Activated T-cell treated with anti-CD3 and anti-CD28 coated beads for 1 hour (primary cell): ENCODE data around the gene COMP.

Source experiments
- DNase-seq: peaks from one replicate; pipeline ENCODE4 v3.0.0-alpha.2; 2020; ENCODE audit warnings: low read depth

The COMP gene

GRCh38 chr19:18768997-18769891, 21.9 kb downstream of the COMP start:
- no peak for DNase-seq

GRCh38 chr19:18768046-18768771, 22.9 kb downstream of the COMP start:
- no peak for DNase-seq

GRCh38 chr19:18765224-18765623, 25.9 kb downstream of the COMP start:
- no peak for DNase-seq

GRCh38 chr19:18764591-18765051, 26.5 kb downstream of the COMP start:
- DNase-seq, result no peak

GRCh38 chr19:18763674-18764590, 27.2 kb downstream of the COMP start:
- no peak for DNase-seq

GRCh38 chr19:18762125-18763023, 28.7 kb downstream of the COMP start:
- no peak for DNase-seq

- no peak for DNase-seq
These were observed 29.5 kb downstream of the COMP start for GRCh38 chr19:18761531-18762110.

- no peak for DNase-seq
These were observed 30.4 kb downstream of the COMP start for GRCh38 chr19:18760440-18761383.

GRCh38 chr19:18759995-18760426, 31.1 kb downstream of the COMP start:
- DNase-seq, result no peak

- no peak for DNase-seq
These were observed 31.7 kb downstream of the COMP start for GRCh38 chr19:18759304-18759994.

GRCh38 chr19:18756896-18757295, 34.2 kb downstream of the COMP start:
- DNase-seq, result no peak

- DNase-seq, result no peak
These were observed 36.6 kb downstream of the COMP start for GRCh38 chr19:18754501-18754900.

- DNase-seq, result no peak
These were observed 39.5 kb downstream of the COMP start for GRCh38 chr19:18751571-18751970.

- no peak for DNase-seq
These were observed 40.7 kb downstream of the COMP start for GRCh38 chr19:18750295-18750970.

GRCh38 chr19:18749362-18750231, 41.5 kb downstream of the COMP start:
- DNase-seq, result no peak

GRCh38 chr19:18746401-18747325, 44.4 kb downstream of the COMP start:
- DNase-seq, result no peak
